ENCODE measurements around the gene ANXA2R. TPM values are rescaled to one million over a fixed set of nuclear protein-coding genes. Genes with fewer than 3 reads are reported as not detected.

ANXA2R gene
- total and polyA plus RNA-seq, 2 of the 13 experiments (the other 11 are each of a cell fraction or from before 2014, with no cell fraction given), result 0.95 to 1.3 TPM

GRCh38 chr5:43039471-43040286 is 440 bp downstream of the ANXA2R start (continued):
- TF ChIP-seq, protein P1, sequence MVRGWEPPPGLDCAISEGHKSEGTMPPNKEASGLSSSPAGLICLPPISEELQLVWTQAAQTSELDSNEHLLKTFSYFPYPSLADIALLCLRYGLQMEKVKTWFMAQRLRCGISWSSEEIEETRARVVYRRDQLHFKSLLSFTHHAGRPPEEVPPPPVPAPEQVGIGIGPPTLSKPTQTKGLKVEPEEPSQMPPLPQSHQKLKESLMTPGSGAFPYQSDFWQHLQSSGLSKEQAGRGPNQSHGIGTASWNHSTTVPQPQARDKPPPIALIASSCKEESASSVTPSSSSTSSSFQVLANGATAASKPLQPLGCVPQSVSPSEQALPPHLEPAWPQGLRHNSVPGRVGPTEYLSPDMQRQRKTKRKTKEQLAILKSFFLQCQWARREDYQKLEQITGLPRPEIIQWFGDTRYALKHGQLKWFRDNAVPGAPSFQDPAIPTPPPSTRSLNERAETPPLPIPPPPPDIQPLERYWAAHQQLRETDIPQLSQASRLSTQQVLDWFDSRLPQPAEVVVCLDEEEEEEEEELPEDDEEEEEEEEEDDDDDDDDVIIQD (CRISPR knock-in tag; IDR thresholded peaks at IDR 0.05; ENCODE audit: low read depth), result no peak
- TF ChIP-seq TSC22D2 (CRISPR knock-in tag; IDR thresholded peaks at IDR 0.05; ENCODE audit: borderline replicate concordance), result no peak
- TF ChIP-seq MEIS2 (CRISPR knock-in tag; IDR thresholded peaks at IDR 0.05), result no peak
- TF ChIP-seq TGIF2 (CRISPR knock-in tag; IDR thresholded peaks at IDR 0.05), result no peak
- TF ChIP-seq MAX (IDR thresholded peaks at IDR 0.05), result no peak; the same call in 1 of the 2 replicates
- no peak for TF ChIP-seq NCOA1 (CRISPR knock-in tag; IDR thresholded peaks at IDR 0.05)
- TF ChIP-seq, protein P2, sequence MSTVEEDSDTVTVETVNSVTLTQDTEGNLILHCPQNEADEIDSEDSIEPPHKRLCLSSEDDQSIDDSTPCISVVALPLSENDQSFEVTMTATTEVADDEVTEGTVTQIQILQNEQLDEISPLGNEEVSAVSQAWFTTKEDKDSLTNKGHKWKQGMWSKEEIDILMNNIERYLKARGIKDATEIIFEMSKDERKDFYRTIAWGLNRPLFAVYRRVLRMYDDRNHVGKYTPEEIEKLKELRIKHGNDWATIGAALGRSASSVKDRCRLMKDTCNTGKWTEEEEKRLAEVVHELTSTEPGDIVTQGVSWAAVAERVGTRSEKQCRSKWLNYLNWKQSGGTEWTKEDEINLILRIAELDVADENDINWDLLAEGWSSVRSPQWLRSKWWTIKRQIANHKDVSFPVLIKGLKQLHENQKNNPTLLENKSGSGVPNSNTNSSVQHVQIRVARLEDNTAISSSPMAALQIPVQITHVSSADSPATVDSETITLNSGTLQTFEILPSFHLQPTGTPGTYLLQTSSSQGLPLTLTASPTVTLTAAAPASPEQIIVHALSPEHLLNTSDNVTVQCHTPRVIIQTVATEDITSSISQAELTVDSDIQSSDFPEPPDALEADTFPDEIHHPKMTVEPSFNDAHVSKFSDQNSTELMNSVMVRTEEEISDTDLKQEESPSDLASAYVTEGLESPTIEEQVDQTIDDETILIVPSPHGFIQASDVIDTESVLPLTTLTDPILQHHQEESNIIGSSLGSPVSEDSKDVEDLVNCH (CRISPR knock-in tag; IDR thresholded peaks at IDR 0.05), result no peak
- no peak for TF ChIP-seq PRPF4 (IDR thresholded peaks at IDR 0.05; ENCODE audit: low read depth, low read length, poor library complexity, severe bottlenecking)
- peak; percentile 30; the same call in 1 of the 2 replicates for TF ChIP-seq ZNF670 (CRISPR knock-in tag; IDR thresholded peaks at IDR 0.05; ENCODE audit: borderline replicate concordance)
- no peak for TF ChIP-seq ELF4 (CRISPR knock-in tag; IDR thresholded peaks at IDR 0.05; ENCODE audit: borderline replicate concordance)
- TF ChIP-seq ERF (CRISPR knock-in tag; IDR thresholded peaks at IDR 0.05), result no peak
- TF ChIP-seq ZNF30 (CRISPR knock-in tag; IDR thresholded peaks at IDR 0.05), result no peak
- TF ChIP-seq NONO (IDR thresholded peaks at IDR 0.05), result no peak
- TF ChIP-seq NONO (CRISPR knock-in tag; conservative IDR thresholded peaks at IDR 0.05), result peak; percentile 61; the same call in 1 of the 2 replicates
- TF ChIP-seq BCL6 (CRISPR knock-in tag; IDR thresholded peaks at IDR 0.05), result no peak
- no peak for TF ChIP-seq HNRNPH1 (optimal IDR thresholded peaks at IDR 0.05; ENCODE audit: low read depth, low read length)
- peak; percentile 46; the same call in 1 of the 2 replicates for TF ChIP-seq ZBTB4 (CRISPR knock-in tag; IDR thresholded peaks at IDR 0.05; ENCODE audit: borderline replicate concordance)
- no peak for TF ChIP-seq ZBTB49 (CRISPR knock-in tag; IDR thresholded peaks at IDR 0.05; ENCODE audit: borderline replicate concordance)
